HG02970 (cell line): ENCODE data around the gene BLOC1S1.
"Not testable (repeated sequence)": the region's sequence is repeated elsewhere in the genome, so short reads cannot be mapped to it uniquely, and the experiment has no call there.

ENCODE experiments used
- ATAC-seq: cut with Tn5 transposase; IDR thresholded peaks from one replicate; pipeline ENCODE4 v1.9.1; 2021; ENCODE audit warnings: mild to moderate bottlenecking, moderate library complexity, moderate number of reproducible peaks; ENCODE audit not compliant: unreplicated experiment, low FRiP score

BLOC1S1 gene

GRCh38 chr12:55741931-55742680, 26.3 kb downstream of the BLOC1S1 start:
- no peak for ATAC-seq

- ATAC-seq = no peak
These were observed 27.0 kb downstream of the BLOC1S1 start, which contains the start of gene GDF11 for GRCh38 chr12:55742719-55743405. Gene GDF11 (plus strand): TSS chr12:55743122. CDS start chr12:55743317, 195 bp downstream.

- ATAC-seq = no peak
These were observed 27.8 kb downstream of the BLOC1S1 start for GRCh38 chr12:55743406-55744339.

GRCh38 chr12:55744340-55745030, 28.6 kb downstream of the BLOC1S1 start:
- no peak for ATAC-seq

GRCh38 chr12:55745361-55746173, 29.7 kb downstream of the BLOC1S1 start:
- no peak for ATAC-seq

GRCh38 chr12:55746174-55746912, 30.5 kb downstream of the BLOC1S1 start:
- no peak for ATAC-seq

GRCh38 chr12:55746913-55747231, 31.0 kb downstream of the BLOC1S1 start:
- no peak for ATAC-seq

- ATAC-seq = no peak
These were observed 32.6 kb downstream of the BLOC1S1 start for GRCh38 chr12:55748230-55748993.

- ATAC-seq = no peak
These were observed 39.4 kb downstream of the BLOC1S1 start for GRCh38 chr12:55755246-55755645.

GRCh38 chr12:55757701-55758100, 41.9 kb downstream of the BLOC1S1 start:
- no peak for ATAC-seq

- not testable (repeated sequence) for ATAC-seq
These were observed 42.7 kb downstream of the BLOC1S1 start for GRCh38 chr12:55758575-55758974.

GRCh38 chr12:55760663-55761062, 44.8 kb downstream of the BLOC1S1 start:
- ATAC-seq = no peak

GRCh38 chr12:55762646-55763045, 46.8 kb downstream of the BLOC1S1 start:
- no peak for ATAC-seq

GRCh38 chr12:55765736-55766290, 50.0 kb downstream of the BLOC1S1 start:
- ATAC-seq = no peak

- no peak for ATAC-seq
These were observed 51.3 kb downstream of the BLOC1S1 start for GRCh38 chr12:55767156-55767555.
